ENCODE data around the gene CEP85L. TPM values are rescaled to one million over a fixed set of nuclear protein-coding genes. Genes with fewer than 3 reads are reported as not detected.

CEP85L gene
- total and polyA plus RNA-seq, 4 experiments from 2014 or later = 32.7 to 71.1 (median 50.4) TPM

DNA sequence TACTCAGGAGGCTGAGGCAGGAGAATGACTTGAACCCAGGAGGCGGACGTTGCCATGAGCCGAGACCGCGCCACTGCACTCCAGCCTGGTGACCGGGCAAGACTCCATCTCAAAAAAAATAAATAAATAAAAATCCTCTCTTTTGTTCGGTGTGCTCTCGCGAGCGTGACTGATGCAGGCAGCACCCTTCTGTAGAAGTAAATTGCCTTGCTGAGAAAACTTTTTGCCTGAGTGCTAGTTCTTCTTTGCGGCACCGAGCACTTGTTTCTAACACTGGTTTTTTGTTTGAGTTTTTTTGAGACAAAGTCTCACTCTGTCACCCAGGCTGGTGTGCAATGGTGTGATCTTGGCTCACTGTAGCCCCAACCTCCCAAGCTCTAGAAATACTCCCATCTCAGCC lies 72.8 kb downstream of the CEP85L start:
- Mint-ChIP-seq H3K36me3 (peaks cover 82 to 83% of the 10 kb centered on the region in 2 donors), H3K27ac (no peak overlapping the region), H3K4me3 (no peak overlapping the region), H3K27me3 (no peaks in the 10 kb centered on the region), H3K4me1 (peaks cover 7 to 13% (median 11%) of the 10 kb centered on the region in 4 donors), H3K9me3 (peaks cover 7 to 71% (median 66%) of the 10 kb centered on the region in 8 donors)
- H3K4me1 ChIP-seq (ENCODE audit: insufficient read depth, low read length) = no peaks in the 10 kb centered on the region
- no peak overlapping the region for H3K4me3 ChIP-seq (ENCODE audit: low read length in 2 of 2)
- H3K36me3 ChIP-seq (ENCODE audit: insufficient read depth, low read length) = peaks cover 4% of the 10 kb centered on the region
- ChIA-PET CTCF (ENCODE audit: partially characterized antibody) (interaction anchor here (1.0 to 3.5 kb wide), 3 partner anchors 13 to 601 kb away, joined by 4 to 28 read pairs (median 5); no protein-coding TSS in a partner anchor), POLR2A (ENCODE audit: partially characterized antibody) (no interaction called here)
- intact Hi-C loops (cut with micrococcal nuclease) = no loop called here
- no peaks in the 10 kb centered on the region for H3K27me3 ChIP-seq (ENCODE audit: insufficient read depth, low read length)
- peak in 2 of 5 donors; percentile 6 to 13 for DNase-seq
- no peak overlapping the region for H3K27ac ChIP-seq (ENCODE audit: low read depth, low read length)
- H3K9me3 ChIP-seq (ENCODE audit: control insufficient read depth in 1 of 2, low read length in 2 of 2) = peaks cover 0 to 27% of the 10 kb centered on the region in 2 donors

GRCh38 chr6:118577972-118578371 lies 73.4 kb downstream of the CEP85L start:
- no peak overlapping the region for H3K4me3 ChIP-seq (ENCODE audit: low read length in 2 of 2)
- H3K36me3 Mint-ChIP-seq = peaks cover 82 to 84% of the 10 kb centered on the region in 2 donors
- POLR2A ChIA-PET (ENCODE audit: partially characterized antibody) = no interaction called here
- no peak overlapping the region for H3K27ac ChIP-seq (ENCODE audit: low read depth, low read length)
- H3K4me1 ChIP-seq (ENCODE audit: insufficient read depth, low read length) = no peaks in the 10 kb centered on the region
- H3K36me3 ChIP-seq (ENCODE audit: insufficient read depth, low read length) = peaks cover 4% of the 10 kb centered on the region
- intact Hi-C loops (cut with micrococcal nuclease) = no loop called here
- H3K4me1 Mint-ChIP-seq = peaks cover 5 to 13% (median 9%) of the 10 kb centered on the region in 4 donors
- CTCF ChIA-PET (ENCODE audit: partially characterized antibody) = interaction anchor here (3.5 kb wide), 1 partner anchor 12 kb away, joined by 28 read pairs; no protein-coding TSS in a partner anchor
- H3K9me3 ChIP-seq (ENCODE audit: control insufficient read depth in 1 of 2, low read length in 2 of 2) = peaks cover 0 to 27% of the 10 kb centered on the region in 2 donors
- H3K27me3 Mint-ChIP-seq = no peaks in the 10 kb centered on the region
- no peak overlapping the region for H3K4me3 Mint-ChIP-seq
- peak overlapping the region in 5 of 7 donors; percentile 9 to 75 (median 30) for H3K27ac Mint-ChIP-seq
- DNase-seq = no peak
- H3K27me3 ChIP-seq (ENCODE audit: insufficient read depth, low read length) = no peaks in the 10 kb centered on the region
- peaks cover 7 to 75% (median 67%) of the 10 kb centered on the region in 8 donors for H3K9me3 Mint-ChIP-seq

GRCh38 chr6:118574051-118574865 lies 77.1 kb downstream of the CEP85L start:
- H3K36me3 ChIP-seq (ENCODE audit: insufficient read depth, low read length) = peaks cover 4% of the 10 kb centered on the region
- CTCF ChIA-PET (ENCODE audit: partially characterized antibody) = interaction anchor here (1.0 to 3.6 kb wide), 2 partner anchors 9 to 44 kb away, joined by 3 to 11 read pairs; no protein-coding TSS in a partner anchor
- peaks cover 6 to 60% (median 51%) of the 10 kb centered on the region in 8 donors for H3K9me3 Mint-ChIP-seq
- POLR2A ChIA-PET (ENCODE audit: partially characterized antibody) = interaction anchor here (0.6 to 1.2 kb wide), 2 partner anchors 9 to 135 kb away, joined by 4 read pairs; no protein-coding TSS in a partner anchor
- peaks cover 7 to 26% (median 16%) of the 10 kb centered on the region in 4 donors for H3K4me1 Mint-ChIP-seq
- no peaks in the 10 kb centered on the region for H3K27me3 ChIP-seq (ENCODE audit: insufficient read depth, low read length)
- peak overlapping the region in 2 of 8 donors; percentile 40 to 60 for H3K4me3 Mint-ChIP-seq
- peak overlapping the region in 4 of 7 donors; percentile 24 to 81 (median 31) for H3K27ac Mint-ChIP-seq
- H3K36me3 Mint-ChIP-seq = peaks cover 55% of the 10 kb centered on the region in 2 donors
- H3K4me3 ChIP-seq (ENCODE audit: low read length in 2 of 2) = no peak overlapping the region
- DNase-seq = no peak
- intact Hi-C loops (cut with micrococcal nuclease) = no loop called here
- peaks cover 0 to 27% of the 10 kb centered on the region in 2 donors for H3K9me3 ChIP-seq (ENCODE audit: control insufficient read depth in 1 of 2, low read length in 2 of 2)
- no peaks in the 10 kb centered on the region for H3K27me3 Mint-ChIP-seq
- no peaks in the 10 kb centered on the region for H3K4me1 ChIP-seq (ENCODE audit: insufficient read depth, low read length)
- H3K27ac ChIP-seq (ENCODE audit: low read depth, low read length) = no peak overlapping the region

DNA sequence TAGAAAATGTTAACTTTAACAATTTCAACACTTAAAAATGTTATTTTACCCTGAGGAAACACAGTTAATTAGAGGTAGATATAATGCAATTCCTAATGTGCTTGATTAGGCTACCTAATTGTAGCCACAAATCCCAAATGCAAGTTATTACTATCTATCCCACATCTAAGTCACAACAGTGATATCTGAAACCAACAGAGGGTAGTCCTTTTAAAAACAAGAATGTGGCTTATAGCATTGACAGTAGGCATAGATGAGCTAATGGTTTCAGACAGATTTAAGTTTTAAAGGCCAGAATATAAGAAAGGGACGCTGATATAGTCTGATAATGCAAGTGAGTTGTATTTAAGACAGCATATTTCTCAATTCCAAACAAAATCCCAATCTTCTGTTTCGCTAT lies 80.3 kb downstream of the CEP85L start:
- DNase-seq = no peak
- peaks cover 4% of the 10 kb centered on the region for H3K36me3 ChIP-seq (ENCODE audit: insufficient read depth, low read length)
- peaks cover 26 to 29% of the 10 kb centered on the region in 2 donors for H3K36me3 Mint-ChIP-seq
- no peaks in the 10 kb centered on the region for H3K27me3 ChIP-seq (ENCODE audit: insufficient read depth, low read length)
- peaks cover 5 to 30% (median 25%) of the 10 kb centered on the region in 8 donors for H3K9me3 Mint-ChIP-seq
- H3K4me3 Mint-ChIP-seq = no peak overlapping the region
- no peak overlapping the region for H3K27ac ChIP-seq (ENCODE audit: low read depth, low read length)
- no peaks in the 10 kb centered on the region for H3K27me3 Mint-ChIP-seq
- intact Hi-C loops (cut with micrococcal nuclease) = no loop called here
- H3K4me1 Mint-ChIP-seq = peaks cover 10 to 38% (median 25%) of the 10 kb centered on the region in 4 donors
- POLR2A ChIA-PET (ENCODE audit: partially characterized antibody) = no interaction called here
- no peak overlapping the region for H3K4me3 ChIP-seq (ENCODE audit: low read length in 2 of 2)
- peak overlapping the region in 1 of 7 donors; percentile 23 for H3K27ac Mint-ChIP-seq
- CTCF ChIA-PET (ENCODE audit: partially characterized antibody) = interaction anchor here (1.2 to 3.2 kb wide), 3 partner anchors 9 to 539 kb away, joined by 3 to 14 read pairs (median 6); no protein-coding TSS in a partner anchor
- H3K9me3 ChIP-seq (ENCODE audit: control insufficient read depth in 1 of 2, low read length in 2 of 2) = peaks cover 0 to 20% of the 10 kb centered on the region in 2 donors
- H3K4me1 ChIP-seq (ENCODE audit: insufficient read depth, low read length) = peaks cover under 1% of the 10 kb centered on the region

- Mint-ChIP-seq H3K9me3 (peaks cover 3 to 14% (median 9%) of the 10 kb centered on the region in 8 donors), H3K27me3 (no peaks in the 10 kb centered on the region), H3K36me3 (peaks cover 16 to 26% of the 10 kb centered on the region in 2 donors), H3K4me3 (no peak overlapping the region), H3K4me1 (peaks cover 22 to 50% (median 31%) of the 10 kb centered on the region in 4 donors), H3K27ac (peak overlapping the region in 1 of 7 donors; percentile 17)
- Histone ChIP-seq H3K36me3 (ENCODE audit: insufficient read depth, low read length) (no peaks in the 10 kb centered on the region), H3K4me3 (ENCODE audit: low read length in 2 of 2) (no peak overlapping the region), H3K4me1 (ENCODE audit: insufficient read depth, low read length) (peaks cover 12% of the 10 kb centered on the region), H3K9me3 (ENCODE audit: control insufficient read depth in 1 of 2, low read length in 2 of 2) (peaks cover 0 to 8% of the 10 kb centered on the region in 2 donors), H3K27me3 (ENCODE audit: insufficient read depth, low read length) (no peaks in the 10 kb centered on the region), H3K27ac (ENCODE audit: low read depth, low read length) (no peak overlapping the region)
- CTCF ChIA-PET (ENCODE audit: partially characterized antibody) = interaction anchor here (3.2 kb wide), 1 partner anchor 11 kb away, joined by 14 read pairs; no protein-coding TSS in a partner anchor
- no peak for DNase-seq
- intact Hi-C loops (cut with micrococcal nuclease) = loop anchor here (5.0 kb wide), 1 partner anchor 287 kb away; no protein-coding TSS in a partner anchor
- POLR2A ChIA-PET (ENCODE audit: partially characterized antibody) = no interaction called here
These were observed 81.9 kb downstream of the CEP85L start for GRCh38 chr6:118569498-118569897.

- Histone ChIP-seq H3K27me3 (ENCODE audit: insufficient read depth, low read length) (no peaks in the 10 kb centered on the region), H3K27ac (ENCODE audit: low read depth, low read length) (no peak overlapping the region), H3K4me3 (ENCODE audit: low read length in 2 of 2) (no peak overlapping the region), H3K4me1 (ENCODE audit: insufficient read depth, low read length) (peaks cover 12% of the 10 kb centered on the region), H3K9me3 (ENCODE audit: control insufficient read depth in 1 of 2, low read length in 2 of 2) (no peaks in the 10 kb centered on the region), H3K36me3 (ENCODE audit: insufficient read depth, low read length) (no peaks in the 10 kb centered on the region)
- peak overlapping the region in 2 of 7 donors; percentile 44 to 72 for H3K27ac Mint-ChIP-seq
- ChIA-PET POLR2A (ENCODE audit: partially characterized antibody) (interaction anchor here (0.9 kb wide), 1 partner anchor 8 kb away, joined by 3 read pairs; no protein-coding TSS in a partner anchor), CTCF (ENCODE audit: partially characterized antibody) (interaction anchor here (1.2 to 3.2 kb wide), 3 partner anchors 12 to 538 kb away, joined by 3 to 14 read pairs (median 3); no protein-coding TSS in a partner anchor)
- intact Hi-C loops (cut with micrococcal nuclease) = loop anchor here (5.0 kb wide), 1 partner anchor 286 kb away; no protein-coding TSS in a partner anchor
- no peak for DNase-seq
- peaks cover 0 to under 1% (median under 1%) of the 10 kb centered on the region in 8 donors for H3K9me3 Mint-ChIP-seq
- H3K36me3 Mint-ChIP-seq = peaks cover 12 to 22% of the 10 kb centered on the region in 2 donors
- H3K4me1 Mint-ChIP-seq = peaks cover 22 to 48% (median 32%) of the 10 kb centered on the region in 4 donors
- no peaks in the 10 kb centered on the region for H3K27me3 Mint-ChIP-seq
- no peak overlapping the region for H3K4me3 Mint-ChIP-seq
These were observed 83.4 kb downstream of the CEP85L start for GRCh38 chr6:118567974-118568373.
